GM12874 (cell line): ENCODE data around the gene OR5I1.

Source experiments
- CTCF ChIP-seq: IDR thresholded peaks from 2 replicates; pipeline ENCODE4 v1.5.1; 2011; ENCODE audit warnings: low read depth, mild to moderate bottlenecking, control low read depth, low read length, moderate library complexity; ENCODE audit not compliant: insufficient read depth

OR5I1 gene

DNA sequence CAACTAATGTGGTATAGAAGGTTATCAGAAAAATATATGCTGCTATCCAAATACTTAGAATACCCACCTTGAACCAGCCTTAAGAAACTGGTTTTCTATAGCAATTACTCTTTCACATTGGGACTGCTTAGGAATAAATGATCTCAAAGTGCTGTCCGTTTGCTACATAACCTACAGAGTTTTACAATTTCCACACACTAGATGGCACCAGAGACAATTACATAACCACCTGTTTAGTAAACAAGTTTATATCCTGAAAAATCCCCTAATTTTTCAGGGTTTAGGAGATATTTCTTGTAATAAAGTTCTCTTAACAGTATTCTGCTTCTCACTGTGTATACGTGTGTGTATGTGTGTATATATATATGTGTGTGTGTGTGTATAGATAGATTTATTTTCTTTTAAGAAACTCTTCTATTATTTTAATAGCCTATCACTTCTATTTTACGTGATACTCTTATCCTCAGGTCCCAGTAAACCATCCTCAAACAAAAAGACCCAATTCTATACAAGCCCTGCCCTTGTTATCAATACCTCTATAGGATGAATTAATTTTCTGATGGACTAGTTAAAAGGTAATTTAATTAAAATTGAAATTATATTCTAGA lies 6.7 kb upstream of the OR5I1 start:
- TF ChIP-seq CTCF, result no peak

- TF ChIP-seq CTCF, result no peak
These were observed 15.7 kb downstream of the OR5I1 start for GRCh38 chr11:55920537-55920936.

DNA sequence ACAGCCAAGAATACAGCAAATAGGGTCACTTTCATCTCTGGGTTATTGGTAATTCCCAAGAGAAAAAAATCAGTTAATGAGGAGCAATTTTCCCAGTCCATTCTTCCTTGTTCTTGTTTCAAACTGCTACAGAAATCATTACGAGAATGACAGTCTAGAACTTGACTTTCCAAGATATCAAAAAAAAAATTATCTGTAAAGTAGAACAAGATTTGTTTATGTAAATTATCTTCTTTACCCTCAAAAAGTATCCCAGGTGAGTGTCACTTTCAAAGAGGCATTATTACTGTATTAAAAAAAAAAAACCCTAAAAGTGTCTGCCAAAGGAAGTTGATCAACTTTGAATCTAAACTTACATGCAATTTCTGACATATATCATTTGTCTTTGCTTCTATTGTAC lies 21.7 kb downstream of the OR5I1 start, which contains the start of gene OR5W2:
Gene OR5W2 (minus strand): TSS at position 101 of the 400 bp plus-strand sequence. CDS start 0 bp downstream, at position 101.
- no peak for TF ChIP-seq CTCF

GRCh38 chr11:55902308-55902707 lies 33.9 kb downstream of the OR5I1 start:
- TF ChIP-seq CTCF, result no peak

DNA sequence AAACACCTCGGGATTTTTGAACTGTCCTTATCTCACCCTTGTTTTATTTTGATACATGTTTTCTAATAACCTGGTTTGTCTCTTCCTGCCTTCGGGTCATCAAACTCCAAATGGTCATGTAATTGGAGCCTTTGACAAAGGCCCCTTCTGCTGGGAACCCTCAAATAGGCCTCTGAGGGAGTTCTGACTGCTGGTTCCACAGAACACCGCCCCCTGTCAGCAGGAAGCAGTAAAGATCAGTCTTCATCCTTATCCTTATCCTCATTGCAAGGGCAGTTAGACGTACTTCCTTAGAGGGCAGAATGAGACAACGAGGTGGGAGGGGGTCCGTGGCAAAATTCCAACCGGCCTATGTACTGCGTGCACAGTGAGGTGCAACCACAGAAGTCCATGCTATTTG lies 41.0 kb downstream of the OR5I1 start:
- no peak for TF ChIP-seq CTCF
